Smooth muscle cell of the brain vasculature (primary cell): ENCODE measurements around the gene RANBP3.
"Not testable (repeated sequence)": the region's sequence is repeated elsewhere in the genome, so short reads cannot be mapped to it uniquely, and the experiment has no call there.

Experiments used
- DNase-seq: peaks from one replicate; pipeline ENCODE4 v3.0.0-alpha.2; 2012; ENCODE audit warnings: low read depth, low spot score

RANBP3 gene

GRCh38 chr19:5889288-5889971 is 88.5 kb downstream of the RANBP3 start:
- no peak for DNase-seq

GRCh38 chr19:5884065-5884811 is 93.7 kb downstream of the RANBP3 start:
- DNase-seq = not testable (repeated sequence)

GRCh38 chr19:5883157-5883873 is 94.6 kb downstream of the RANBP3 start:
- not testable (repeated sequence) for DNase-seq

- no peak for DNase-seq
Measured at GRCh38 chr19:5882421-5882968, 95.4 kb downstream of the RANBP3 start.

- DNase-seq = no peak
Measured at GRCh38 chr19:5881543-5882299, 96.2 kb downstream of the RANBP3 start.

- DNase-seq = peak; percentile 47
Measured at GRCh38 chr19:5880604-5881078, 97.3 kb downstream of the RANBP3 start.

- no peak for DNase-seq
Measured at GRCh38 chr19:5880196-5880595, 97.7 kb downstream of the RANBP3 start.

GRCh38 chr19:5877882-5878281 is 100.1 kb downstream of the RANBP3 start:
- DNase-seq = no peak

- DNase-seq = no peak
Measured at GRCh38 chr19:5877427-5877826, 100.5 kb downstream of the RANBP3 start.

- not testable (repeated sequence) for DNase-seq
Measured at GRCh38 chr19:5874496-5874895, 103.4 kb downstream of the RANBP3 start.

- no peak for DNase-seq
Measured at GRCh38 chr19:5873617-5874199, 104.2 kb downstream of the RANBP3 start.

- no peak for DNase-seq
Measured at GRCh38 chr19:5870986-5871394, 107.0 kb downstream of the RANBP3 start.

GRCh38 chr19:5867201-5868136 is 110.5 kb downstream of the RANBP3 start:
- no peak for DNase-seq
